ENCODE data around the gene TOMM70. TPM values are rescaled to one million over a fixed set of nuclear protein-coding genes. Genes with fewer than 3 reads are reported as not detected.
A peak's percentile ranks its signal among the peaks of the same experiment; 100 is the strongest.

The TOMM70 gene
- total and polyA plus RNA-seq, 2 of the 4 experiments (the other 2 are of a cell fraction): 24.6 to 35.1 TPM

- DNase-seq (peak; percentile 35), ATAC-seq (ENCODE audit: low read depth) (peak; percentile 82)
- POLR2A ChIA-PET (ENCODE audit: unreplicated experiment): interaction anchor here (2.3 kb wide), 1 partner anchor 16 kb away, joined by 5 read pairs; the partner anchor contains the start of gene LNP1
Measured at GRCh38 chr3:100386437-100387074, 14.3 kb downstream of the TOMM70 start.

More at GRCh38 chr3:100386437-100387074, 14.3 kb downstream of the TOMM70 start:
- Histone ChIP-seq H2AK5ac (ENCODE audit: low read depth, low read length) (no peak overlapping the region), H2BK20ac (ENCODE audit: low read depth, low read length) (no peak overlapping the region), H2BK15ac (ENCODE audit: low read depth, low read length) (no peak overlapping the region), H4K91ac (ENCODE audit: insufficient read depth, low read depth, low read length) (no peak overlapping the region), H3K9me1 (ENCODE audit: insufficient read depth, low read length) (peaks cover 9% of the 10 kb centered on the region; the same call in 1 of the 2 replicates), H3K56ac (ENCODE audit: extremely low read depth, insufficient read depth, low read length) (no peak overlapping the region), H3K18ac (ENCODE audit: low read depth, low read length) (peak overlapping the region; percentile 71; the same call in 1 of the 2 replicates), H3K14ac (replicated peaks; ENCODE audit: low read depth, low read length) (no peak overlapping the region), H3K4me3 (ENCODE audit: insufficient read depth, low read depth, low read length) (no peak overlapping the region), H2AFZ (replicated peaks; ENCODE audit: low read length, poor library complexity) (no peak overlapping the region), H3K27me3 (ENCODE audit: control insufficient read depth, insufficient read depth, low read length) (no peaks in the 10 kb centered on the region), H4K20me1 (ENCODE audit: insufficient read depth, low read length) (peaks cover 25% of the 10 kb centered on the region), H2AK9ac (replicated peaks; ENCODE audit: low read depth, low read length, poor library complexity) (no peak overlapping the region), H4K5ac (ENCODE audit: low read depth, low read length) (no peak overlapping the region), H3K4me2 (ENCODE audit: low read depth, low read length) (peak overlapping the region; percentile 61), H3K4ac (ENCODE audit: low read depth, low read length) (no peak overlapping the region), H3K4me1 (ENCODE audit: control insufficient read depth, insufficient read depth, low read length) (peaks cover 13% of the 10 kb centered on the region), H3K27ac (ENCODE audit: insufficient read depth, low read length) (peak overlapping the region; percentile 76; the same call in 1 of the 2 replicates), H3K23ac (ENCODE audit: low read depth, low read length) (no peak overlapping the region), H3K9me3 (ENCODE audit: control insufficient read depth, insufficient read depth, low read length) (0 out of 2 replicates have a peak, but pooled peaks cover 2% of the 10 kb centered on the region), H3K36me3 (ENCODE audit: control insufficient read depth, insufficient read depth, low read length) (peaks cover 5% of the 10 kb centered on the region; the same call in 1 of the 2 replicates), H2BK120ac (ENCODE audit: low read depth, low read length) (no peak overlapping the region), H2BK5ac (ENCODE audit: low read depth, low read length, poor library complexity, severe bottlenecking) (peak overlapping the region; percentile 68), H3K9ac (ENCODE audit: low read depth, low read length) (no peak overlapping the region), H3K79me1 (ENCODE audit: low read depth in 1 of 2, low read length in 2 of 2) (peaks cover 21 to 49% of the 10 kb centered on the region in 2 experiments; a peak in 3 of 4 replicates), H4K8ac (ENCODE audit: low read depth in 2 of 2, low read length in 2 of 2) (no peak overlapping the region)
- dilution Hi-C loops (cut with HindIII; ENCODE audit: low sequenced_read_pairs, unreplicated experiment): no loop called here
- no TSS peak for BruUV-seq (replicated peaks)
- intact Hi-C loops (cut with micrococcal nuclease): loop anchor here (10.0 kb wide), 2 partner anchors 328 to 552 kb away; no protein-coding TSS in a partner anchor
- TF ChIP-seq CHD1 (IDR thresholded peaks at IDR 0.05; ENCODE audit: low read depth, low read length) (no peak), MAFK (IDR thresholded peaks at IDR 0.05; ENCODE audit: low read depth, low read length) (peak; percentile 43; the same call in 1 of the 2 replicates), FOS (IDR thresholded peaks at IDR 0.05; ENCODE audit: low read depth, low read length) (no peak)
- in situ Hi-C loops (cut with MboI; ENCODE audit: low sequenced_read_pairs): no loop called here
- CTCF ChIA-PET: interaction anchor here (0.9 to 1.3 kb wide), 2 partner anchors 47 to 76 kb away, joined by 3 read pairs; no protein-coding TSS in a partner anchor

All from IMR-90 (cell line).